Fibroblast of lung (primary cell): ENCODE data around the gene SLC6A12. TPM values are rescaled to one million over a fixed set of nuclear protein-coding genes. Genes with fewer than 3 reads are reported as not detected.

Experiments
- DNase-seq, 2 donors: peaks; one replicate each; pipeline versions ENCODE4 v3.0.0 to v3.0.0-alpha.2; 2010; ENCODE audit warnings: low read depth in 2 of 2
- H2AFZ ChIP-seq: 2 replicates; pipeline ENCODE4 v1.5.1; 2012; ENCODE audit warnings: low read length, control low read depth, inconsistent platforms
- H3K27ac ChIP-seq: 2 replicates; pipeline ENCODE4 v1.5.1; 2011; ENCODE audit warnings: low read length, control low read depth; ENCODE audit not compliant: insufficient read depth
- H3K27me3 ChIP-seq: 2 replicates; pipeline ENCODE4 v1.5.1; 2011; ENCODE audit warnings: mild to moderate bottlenecking, low read length; ENCODE audit not compliant: control insufficient read depth, insufficient read depth
- H3K36me3 ChIP-seq: 2 replicates; pipeline ENCODE4 v1.5.1; 2011; ENCODE audit warnings: low read length; ENCODE audit not compliant: control insufficient read depth, insufficient read depth
- H3K4me1 ChIP-seq: 2 replicates; pipeline ENCODE4 v1.5.1; 2011; ENCODE audit warnings: low read length; ENCODE audit not compliant: control insufficient read depth, insufficient read depth; ENCODE audit errors: extremely low read depth
- H3K4me2 ChIP-seq: 2 replicates; pipeline ENCODE4 v1.5.1; 2011; ENCODE audit warnings: low read length, control low read depth; ENCODE audit not compliant: insufficient read depth; ENCODE audit errors: extremely low read depth
- H3K4me3 ChIP-seq, 4 experiments: fragments of 200-600 bp in 1 of 4; sonication (generic) in 1 of 4; replicated peaks in 1 of 4; 2 replicates each; pipeline ENCODE4 v1.5.1; 2011 to 2016; ENCODE audit warnings: low read length in 4 of 4, low read depth in 3 of 4, mild to moderate bottlenecking in 3 of 4, control low read depth in 2 of 4, inconsistent platforms in 1 of 4, mixed read lengths in 1 of 4; ENCODE audit not compliant: insufficient read depth in 1 of 4; ENCODE audit errors: control extremely low read depth in 1 of 4
- H3K79me2 ChIP-seq: 2 replicates; pipeline ENCODE4 v1.5.1; 2012; ENCODE audit warnings: mild to moderate bottlenecking, low read length, inconsistent platforms; ENCODE audit not compliant: control insufficient read depth, insufficient read depth
- H3K9ac ChIP-seq: 2 replicates; pipeline ENCODE4 v1.5.1; 2011; ENCODE audit warnings: mild to moderate bottlenecking, low read length, control low read depth; ENCODE audit not compliant: insufficient read depth
- H3K9me3 ChIP-seq: 2 replicates; pipeline ENCODE4 v1.5.1; 2012; ENCODE audit warnings: low read depth, low read length; ENCODE audit not compliant: control insufficient read depth, insufficient read depth
- H4K20me1 ChIP-seq: 2 replicates; pipeline ENCODE4 v1.5.1; 2011; ENCODE audit warnings: low read length; ENCODE audit not compliant: control insufficient read depth, insufficient read depth; ENCODE audit errors: extremely low read depth
- EZH2 ChIP-seq: IDR thresholded peaks from 2 replicates; pipeline ENCODE4 v1.5.1; 2012; ENCODE audit warnings: low read length, control low read depth, mild to moderate bottlenecking; ENCODE audit errors: missing control alignments
- polyA plus RNA-seq, 2 donors: library from polyadenylated mRNA; depleted of rRNA in 1 of 2; stranded (reverse) in 1 of 2; unstranded in 1 of 2; fragments of >200 nt; gene quantifications; 2 replicates each; pipeline ENCODE4 v1.2.1, GENCODE V29; 2011 to 2012; ENCODE audit warnings: missing spikeins in 1 of 2
- total RNA-seq: library from RNA; depleted of rRNA; stranded (reverse); fragments of >200 nt; gene quantifications from 2 replicates; pipeline ENCODE4 v1.2.1, GENCODE V29; 2014
- TF ChIP-seq, protein P1 (sequence below), 2 donors: IDR thresholded peaks in 1 of 2; conservative IDR thresholded peaks in 1 of 2; 1 replicate in 1 of 2; 2 replicates in 1 of 2; pipeline ENCODE4 v1.5.1; 2011 to 2012; ENCODE audit warnings: low read length in 2 of 2, control low read depth in 1 of 2, inconsistent platforms in 1 of 2, low read depth in 1 of 2, mild to moderate bottlenecking in 1 of 2

The SLC6A12 gene
- total and polyA plus RNA-seq, 2 donors (not counting 1 experiment from before 2014, with no cell fraction given): not detected

- H4K20me1 ChIP-seq: no peaks in the 10 kb centered on the region
- H3K9me3 ChIP-seq: no peaks in the 10 kb centered on the region
- H3K4me2 ChIP-seq: no peak overlapping the region
- H3K9ac ChIP-seq: no peak overlapping the region
- H3K4me3 ChIP-seq: no peak overlapping the region
- TF ChIP-seq, protein P1, sequence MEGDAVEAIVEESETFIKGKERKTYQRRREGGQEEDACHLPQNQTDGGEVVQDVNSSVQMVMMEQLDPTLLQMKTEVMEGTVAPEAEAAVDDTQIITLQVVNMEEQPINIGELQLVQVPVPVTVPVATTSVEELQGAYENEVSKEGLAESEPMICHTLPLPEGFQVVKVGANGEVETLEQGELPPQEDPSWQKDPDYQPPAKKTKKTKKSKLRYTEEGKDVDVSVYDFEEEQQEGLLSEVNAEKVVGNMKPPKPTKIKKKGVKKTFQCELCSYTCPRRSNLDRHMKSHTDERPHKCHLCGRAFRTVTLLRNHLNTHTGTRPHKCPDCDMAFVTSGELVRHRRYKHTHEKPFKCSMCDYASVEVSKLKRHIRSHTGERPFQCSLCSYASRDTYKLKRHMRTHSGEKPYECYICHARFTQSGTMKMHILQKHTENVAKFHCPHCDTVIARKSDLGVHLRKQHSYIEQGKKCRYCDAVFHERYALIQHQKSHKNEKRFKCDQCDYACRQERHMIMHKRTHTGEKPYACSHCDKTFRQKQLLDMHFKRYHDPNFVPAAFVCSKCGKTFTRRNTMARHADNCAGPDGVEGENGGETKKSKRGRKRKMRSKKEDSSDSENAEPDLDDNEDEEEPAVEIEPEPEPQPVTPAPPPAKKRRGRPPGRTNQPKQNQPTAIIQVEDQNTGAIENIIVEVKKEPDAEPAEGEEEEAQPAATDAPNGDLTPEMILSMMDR (conservative IDR thresholded peaks at IDR 0.05 in 1 of 2, IDR thresholded peaks at IDR 0.05 in 1 of 2; ENCODE audit: low read depth in 1 of 2, low read length in 2 of 2): no peak
- TF ChIP-seq EZH2: no peak
- peaks cover 3% of the 10 kb centered on the region for H3K27me3 ChIP-seq
- no peaks in the 10 kb centered on the region for H3K79me2 ChIP-seq
- no peak overlapping the region for H3K27ac ChIP-seq
- peak in 1 of 2 donors; percentile 23 for DNase-seq
- no peak overlapping the region for H2AFZ ChIP-seq
- no peaks in the 10 kb centered on the region for H3K4me1 ChIP-seq
- no peaks in the 10 kb centered on the region for H3K36me3 ChIP-seq
Measured at GRCh38 chr12:243381-243780, 29.4 kb upstream of the SLC6A12 start.

- Histone ChIP-seq H3K4me3 (no peak overlapping the region), H4K20me1 (no peaks in the 10 kb centered on the region), H3K4me2 (no peak overlapping the region), H3K36me3 (no peaks in the 10 kb centered on the region), H3K9me3 (no peaks in the 10 kb centered on the region), H3K79me2 (no peaks in the 10 kb centered on the region), H3K27ac (no peak overlapping the region), H3K27me3 (peaks cover 3% of the 10 kb centered on the region), H3K9ac (no peak overlapping the region), H3K4me1 (no peaks in the 10 kb centered on the region), H2AFZ (no peak overlapping the region)
- DNase-seq: no peak
- TF ChIP-seq, protein P1 (conservative IDR thresholded peaks at IDR 0.05 in 1 of 2, IDR thresholded peaks at IDR 0.05 in 1 of 2; ENCODE audit: low read depth in 1 of 2, low read length in 2 of 2): no peak
- TF ChIP-seq EZH2: no peak
Measured at GRCh38 chr12:242496-242895, 28.5 kb upstream of the SLC6A12 start.

- Histone ChIP-seq H3K4me2 (no peak overlapping the region), H4K20me1 (no peaks in the 10 kb centered on the region), H3K27ac (no peak overlapping the region), H3K36me3 (no peaks in the 10 kb centered on the region), H2AFZ (no peak overlapping the region), H3K4me1 (no peaks in the 10 kb centered on the region), H3K9ac (no peak overlapping the region), H3K79me2 (no peaks in the 10 kb centered on the region), H3K27me3 (peaks cover 3% of the 10 kb centered on the region), H3K4me3 (no peak overlapping the region), H3K9me3 (no peaks in the 10 kb centered on the region)
- TF ChIP-seq, protein P1 (conservative IDR thresholded peaks at IDR 0.05 in 1 of 2, IDR thresholded peaks at IDR 0.05 in 1 of 2; ENCODE audit: low read depth in 1 of 2, low read length in 2 of 2): no peak
- no peak for TF ChIP-seq EZH2
- no peak for DNase-seq
Measured at GRCh38 chr12:241266-241665, 27.3 kb upstream of the SLC6A12 start.
